HG03108 (cell line): ENCODE results near the gene RNF19B.
"Not testable (repeated sequence)": the region's sequence is repeated elsewhere in the genome, so short reads cannot be mapped to it uniquely, and the experiment has no call there.

Experiments
- ATAC-seq: cut with Tn5 transposase; IDR thresholded peaks from one replicate; pipeline ENCODE4 v1.9.1; 2021; ENCODE audit warnings: moderate library complexity; ENCODE audit not compliant: unreplicated experiment

The RNF19B gene

DNA sequence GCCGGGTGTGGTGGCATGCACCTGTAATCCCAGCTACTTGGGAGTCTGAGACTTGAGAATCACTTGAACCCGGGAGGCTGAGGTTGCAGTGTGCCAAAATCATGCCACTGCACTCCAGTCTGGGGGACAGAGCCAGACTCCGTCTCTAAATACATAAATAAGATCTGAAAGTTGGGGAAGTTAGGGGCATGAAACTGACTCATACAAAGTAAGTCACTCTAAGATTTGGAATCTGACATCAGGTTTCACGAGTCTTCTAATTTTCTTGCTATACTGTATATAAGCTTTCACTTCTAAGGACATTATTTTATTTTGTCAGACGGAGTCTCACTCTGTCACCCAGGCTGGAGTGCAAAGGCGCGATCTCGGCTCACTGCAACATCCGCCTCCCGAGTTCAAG is 30.1 kb downstream of the RNF19B start:
- no peak for ATAC-seq

DNA sequence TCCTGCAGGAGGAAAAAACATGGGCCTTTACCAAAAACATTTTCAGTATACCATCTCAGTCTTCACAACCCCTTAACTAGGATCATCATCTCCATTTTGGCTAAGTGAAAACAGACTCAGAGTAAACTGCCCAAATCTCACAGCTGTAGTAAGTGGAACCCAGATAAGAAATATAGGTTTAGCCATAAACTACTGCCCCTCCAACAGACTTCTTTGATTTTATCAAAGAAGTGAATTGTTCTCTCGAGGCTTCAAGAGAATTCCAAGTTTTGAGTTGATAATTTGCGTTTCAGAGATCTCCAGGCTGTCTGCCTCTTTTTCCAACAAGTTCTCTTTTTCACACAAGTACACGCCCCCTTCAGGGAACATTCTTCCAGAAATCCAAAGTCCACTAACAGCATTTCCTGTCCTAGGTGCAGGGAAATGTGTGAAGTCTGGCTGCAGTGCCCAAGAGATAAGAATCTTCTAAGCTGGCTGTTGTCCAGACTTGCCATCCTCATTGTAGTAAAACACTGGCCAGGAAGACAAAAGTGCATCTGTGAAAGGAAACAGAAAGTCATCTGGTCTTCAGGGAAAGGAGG is 30.8 kb downstream of the RNF19B start:
- no peak for ATAC-seq

DNA sequence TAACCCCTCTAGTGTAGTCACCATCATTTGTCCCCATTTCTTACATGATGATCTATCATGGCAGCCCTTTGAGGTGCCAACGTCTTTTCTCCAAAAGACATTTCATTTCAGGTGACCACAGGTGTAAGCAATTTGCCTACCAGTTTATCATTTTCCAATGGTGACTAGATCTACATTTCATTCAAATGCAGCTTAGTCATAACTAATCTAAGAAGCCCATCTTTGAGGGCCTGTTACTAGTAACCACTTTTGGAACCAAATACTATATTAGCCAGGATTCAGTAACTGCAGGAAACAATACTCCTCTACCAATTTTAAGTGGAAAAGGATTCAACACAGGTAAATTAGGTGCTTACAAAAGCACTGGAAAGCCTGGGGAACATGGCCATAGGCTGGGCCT is 32.8 kb downstream of the RNF19B start:
- no peak for ATAC-seq

DNA sequence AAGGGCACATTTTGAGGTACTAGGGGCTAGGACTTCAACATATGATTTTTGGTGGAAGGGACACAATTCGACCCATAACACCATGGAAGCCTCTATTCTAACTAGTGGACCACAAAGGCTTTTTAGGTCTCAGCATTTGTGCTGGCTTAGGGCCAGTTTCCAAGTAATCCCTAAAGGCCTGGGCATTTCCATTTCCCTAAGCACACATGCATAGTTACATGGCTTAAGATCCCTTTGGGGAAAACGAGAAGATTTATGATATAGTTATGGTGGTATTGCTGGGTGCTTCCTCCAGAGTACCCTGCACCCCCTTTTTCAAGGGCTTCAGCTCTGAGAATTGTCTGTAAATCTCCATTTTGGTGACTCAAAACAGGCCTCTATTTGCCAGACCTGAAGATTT is 35.2 kb downstream of the RNF19B start:
- ATAC-seq = no peak

DNA sequence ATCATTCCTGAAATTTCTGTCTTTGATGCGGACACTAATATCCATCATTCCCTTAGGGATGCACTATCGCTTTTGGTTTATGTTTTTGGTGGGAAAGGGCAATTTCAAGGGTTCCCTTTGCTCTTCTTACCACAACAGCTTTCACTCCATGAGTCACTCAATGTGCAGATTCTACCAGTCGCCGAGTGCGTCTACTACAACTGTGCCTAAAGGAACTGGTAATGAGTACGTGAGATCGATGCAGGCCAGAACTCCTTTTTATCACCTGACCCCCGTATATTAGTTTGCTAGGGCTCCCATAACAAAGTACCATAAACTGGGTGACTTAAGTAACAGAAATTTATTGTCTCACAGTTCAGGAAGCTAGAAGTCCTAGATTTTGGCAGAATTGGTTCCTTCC is 35.9 kb downstream of the RNF19B start:
- ATAC-seq = no peak

DNA sequence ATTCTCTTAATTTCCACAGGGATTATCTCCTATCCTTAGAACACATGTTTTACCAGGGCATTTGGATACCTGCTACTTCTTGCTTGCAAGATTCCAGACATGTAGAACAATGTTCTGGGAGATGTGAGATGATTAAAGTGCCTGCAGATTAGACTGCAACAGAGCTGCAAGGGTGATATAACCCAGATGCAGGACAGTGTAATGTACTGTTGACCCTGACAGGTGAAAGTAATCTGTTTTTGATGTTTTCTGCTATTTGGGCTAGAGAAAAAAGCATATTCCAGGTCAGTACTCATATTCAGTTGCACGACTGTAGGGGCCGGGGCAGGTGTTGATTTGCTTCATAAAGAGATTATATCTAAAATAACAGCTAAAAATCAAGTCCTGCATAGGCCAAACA is 36.3 kb downstream of the RNF19B start:
- ATAC-seq = no peak

DNA sequence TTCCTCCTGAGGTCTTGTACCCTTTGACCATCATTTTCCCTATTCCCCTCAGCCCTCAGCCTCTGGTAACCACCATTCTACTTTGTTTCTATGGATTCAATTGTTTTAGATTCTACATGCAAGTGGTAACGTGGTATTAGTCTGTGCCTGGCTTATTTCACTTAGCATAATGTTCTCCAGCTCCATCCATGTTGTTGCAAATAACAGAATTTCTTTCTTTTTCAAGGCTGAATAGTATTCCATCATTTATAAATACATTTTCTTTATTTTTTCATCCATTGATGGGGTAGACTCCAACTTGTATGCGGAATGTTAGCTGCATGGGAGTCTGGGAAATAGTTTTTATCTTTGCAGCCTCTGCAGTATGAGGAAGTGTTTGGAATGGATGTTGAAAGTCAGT is 37.2 kb downstream of the RNF19B start:
- no peak for ATAC-seq

DNA sequence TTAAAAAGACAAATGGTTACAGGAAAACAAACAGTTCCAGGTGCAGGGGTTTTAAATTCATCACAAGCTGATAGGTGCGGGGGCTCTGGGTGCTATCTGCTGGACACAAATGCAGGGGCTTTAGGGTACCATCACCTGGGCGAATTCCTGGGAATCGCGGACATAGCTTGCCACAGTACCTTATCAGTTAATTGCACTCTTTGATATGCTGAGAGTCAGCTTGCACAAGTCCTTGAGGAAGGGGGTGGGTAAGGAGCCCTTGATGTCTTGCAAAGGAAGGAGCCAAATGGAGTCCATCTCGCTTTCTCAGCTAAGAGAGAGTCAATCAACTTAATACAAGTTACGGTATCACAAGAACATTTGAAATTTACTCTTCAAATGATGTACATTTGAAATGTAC is 38.0 kb downstream of the RNF19B start:
- ATAC-seq = no peak

DNA sequence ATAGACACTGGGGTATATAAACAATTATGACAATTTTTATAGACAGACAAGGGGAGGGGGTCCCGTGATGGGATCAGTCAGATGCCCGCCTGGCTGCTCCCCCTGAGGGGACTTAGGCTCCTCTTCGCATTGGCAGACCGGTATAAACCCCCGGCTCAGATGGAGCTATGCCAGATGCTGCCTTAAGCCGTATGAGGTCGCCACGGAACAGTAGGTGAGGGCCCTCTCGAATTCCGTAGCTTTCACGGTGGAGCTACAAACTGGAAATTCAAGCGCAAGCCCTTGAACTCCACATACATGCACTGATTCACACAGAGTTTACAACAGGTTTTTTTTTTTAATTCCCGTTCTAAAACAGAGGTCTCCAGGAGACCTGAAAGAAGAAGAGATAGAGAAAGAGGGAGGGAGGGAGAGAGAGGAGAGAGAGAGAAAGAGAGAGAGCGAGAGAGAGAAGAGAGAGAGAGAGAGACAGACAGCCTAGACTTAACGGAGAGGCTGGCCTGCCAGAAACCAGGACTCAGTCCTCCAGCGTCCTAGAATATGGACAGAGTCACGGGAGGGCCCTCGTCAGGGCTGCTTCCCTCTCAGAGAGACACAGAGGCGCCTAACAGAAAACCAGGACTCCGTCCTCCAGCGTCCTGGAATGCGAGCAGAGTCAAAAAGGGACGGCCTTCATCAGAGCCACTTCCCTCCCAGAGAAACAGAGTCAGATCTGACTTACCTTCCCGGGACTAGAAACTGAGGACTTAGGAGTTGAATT is 39.0 kb downstream of the RNF19B start:
- no peak for ATAC-seq

DNA sequence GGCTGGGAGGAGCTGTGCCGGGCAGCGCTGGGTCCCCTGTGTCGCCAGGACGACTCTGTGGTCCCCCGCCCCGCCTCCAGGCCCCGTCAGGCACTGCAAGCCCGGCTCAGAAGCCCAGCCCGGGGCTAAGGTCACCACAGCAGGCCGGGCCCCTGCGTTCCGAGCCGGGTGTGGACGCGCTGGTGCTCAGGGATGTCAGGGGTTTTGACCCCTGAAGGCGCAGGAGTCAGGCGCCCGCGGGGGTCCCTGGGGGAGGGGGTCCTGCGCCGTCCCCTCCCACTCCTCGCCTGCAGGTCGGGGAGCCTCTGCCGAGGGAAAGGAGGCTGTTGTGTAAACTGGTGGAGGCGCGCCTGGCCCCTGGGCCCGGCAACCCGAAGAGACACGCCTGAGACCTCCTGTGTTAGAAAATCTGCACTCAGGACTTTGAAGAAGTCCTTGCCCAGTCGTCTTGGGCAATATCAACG is 39.7 kb downstream of the RNF19B start:
- ATAC-seq = no peak

DNA sequence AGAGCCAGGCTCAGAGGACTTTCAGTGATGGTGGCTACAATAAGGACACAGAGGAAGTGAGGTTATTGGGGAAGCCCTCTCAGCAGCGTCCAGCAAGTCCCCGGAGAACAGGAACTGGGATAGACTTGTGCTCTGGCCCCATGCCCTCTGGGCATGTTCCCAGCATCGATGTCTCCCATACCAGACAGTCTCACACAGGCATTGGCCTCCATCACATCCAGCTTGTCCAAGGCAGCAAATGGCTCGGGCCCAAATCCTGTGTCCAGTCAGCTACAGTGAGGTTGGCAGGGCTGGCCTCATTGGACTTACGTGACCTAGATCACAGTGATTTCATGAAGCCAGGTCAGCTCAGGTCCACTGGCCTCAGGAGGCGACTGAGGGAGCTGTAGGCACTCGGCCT is 43.8 kb downstream of the RNF19B start:
- ATAC-seq = no peak

DNA sequence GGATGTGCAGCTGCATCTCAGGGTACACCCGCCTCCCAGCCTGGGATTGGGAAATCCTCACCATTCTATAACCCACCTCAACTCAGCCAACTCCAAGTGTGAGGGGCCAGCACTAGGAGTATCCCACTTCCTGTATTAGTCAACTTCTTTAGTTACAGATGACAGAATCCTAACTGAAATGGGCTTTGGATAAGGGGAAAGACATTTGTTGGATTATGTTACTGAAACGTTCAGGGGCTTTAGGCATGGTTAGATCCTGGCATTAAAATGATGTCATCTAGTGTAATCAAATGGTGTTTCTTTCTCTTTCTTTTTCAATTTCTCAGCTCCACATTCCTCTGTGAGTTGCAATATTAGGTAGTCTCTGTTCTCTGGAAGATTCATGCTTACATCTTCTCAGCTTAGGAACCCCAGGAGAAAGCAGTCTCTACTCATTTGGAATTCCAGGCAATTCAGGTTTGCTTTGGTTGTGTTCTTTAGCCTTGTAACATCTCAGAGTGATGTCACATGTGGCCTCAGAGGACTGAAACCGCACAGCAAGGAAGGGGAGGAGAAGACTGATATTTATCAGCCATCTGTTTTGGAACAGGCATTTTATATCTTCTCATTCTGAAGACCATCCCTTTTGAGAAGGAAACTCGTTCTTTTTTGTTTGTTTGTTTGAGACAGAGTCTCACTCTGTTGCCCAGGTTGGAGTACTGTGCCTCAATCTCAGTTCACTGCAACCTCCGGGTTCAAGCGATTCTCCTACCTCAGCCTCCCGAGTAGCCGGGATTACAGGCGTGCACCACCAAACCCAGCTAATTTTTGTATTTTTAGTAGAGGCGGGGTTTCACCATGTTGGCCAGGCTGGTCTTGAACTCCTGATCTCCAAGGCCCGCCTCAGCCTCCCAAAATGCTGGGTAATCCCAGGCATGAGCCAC is 44.5 kb downstream of the RNF19B start:
- no peak for ATAC-seq

DNA sequence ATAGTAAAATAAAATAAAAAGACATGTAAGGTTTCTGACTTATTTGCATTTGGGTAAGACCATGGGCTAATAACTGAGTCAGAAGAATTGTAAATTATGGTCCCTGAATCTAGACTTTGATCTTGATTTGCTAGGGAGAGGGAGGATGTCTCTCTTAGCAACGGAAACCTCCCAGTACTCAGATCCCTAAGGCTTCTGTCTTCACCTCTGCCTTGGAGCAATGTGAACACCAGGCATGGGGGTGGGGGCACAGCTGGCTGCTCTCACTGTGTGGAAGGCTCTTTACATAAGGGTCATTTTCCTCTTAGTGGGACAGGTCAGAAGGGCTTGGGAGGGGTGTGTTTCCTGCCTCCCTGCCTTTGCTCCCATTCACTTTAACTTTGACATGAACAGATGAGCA is 46.4 kb downstream of the RNF19B start:
- ATAC-seq = no peak

DNA sequence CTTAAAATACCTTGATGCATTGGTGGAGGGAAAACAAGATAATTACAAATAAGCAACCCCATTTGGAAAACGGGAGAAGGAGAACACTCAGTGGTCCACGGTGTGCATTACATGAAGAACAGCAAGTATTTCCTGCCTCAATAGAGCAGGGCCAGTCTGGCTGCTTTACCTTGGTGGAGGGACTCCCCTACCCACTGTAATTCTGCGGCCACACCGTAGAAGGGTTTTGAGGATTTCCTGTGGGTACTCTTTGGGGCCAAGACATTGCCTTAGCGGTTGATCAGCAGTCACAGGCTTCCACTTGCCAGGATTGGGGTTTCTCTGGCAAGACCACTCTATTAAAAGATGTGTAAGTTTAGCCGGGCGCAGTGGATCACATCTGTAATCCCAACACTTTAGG is 47.1 kb downstream of the RNF19B start:
- ATAC-seq = no peak

DNA sequence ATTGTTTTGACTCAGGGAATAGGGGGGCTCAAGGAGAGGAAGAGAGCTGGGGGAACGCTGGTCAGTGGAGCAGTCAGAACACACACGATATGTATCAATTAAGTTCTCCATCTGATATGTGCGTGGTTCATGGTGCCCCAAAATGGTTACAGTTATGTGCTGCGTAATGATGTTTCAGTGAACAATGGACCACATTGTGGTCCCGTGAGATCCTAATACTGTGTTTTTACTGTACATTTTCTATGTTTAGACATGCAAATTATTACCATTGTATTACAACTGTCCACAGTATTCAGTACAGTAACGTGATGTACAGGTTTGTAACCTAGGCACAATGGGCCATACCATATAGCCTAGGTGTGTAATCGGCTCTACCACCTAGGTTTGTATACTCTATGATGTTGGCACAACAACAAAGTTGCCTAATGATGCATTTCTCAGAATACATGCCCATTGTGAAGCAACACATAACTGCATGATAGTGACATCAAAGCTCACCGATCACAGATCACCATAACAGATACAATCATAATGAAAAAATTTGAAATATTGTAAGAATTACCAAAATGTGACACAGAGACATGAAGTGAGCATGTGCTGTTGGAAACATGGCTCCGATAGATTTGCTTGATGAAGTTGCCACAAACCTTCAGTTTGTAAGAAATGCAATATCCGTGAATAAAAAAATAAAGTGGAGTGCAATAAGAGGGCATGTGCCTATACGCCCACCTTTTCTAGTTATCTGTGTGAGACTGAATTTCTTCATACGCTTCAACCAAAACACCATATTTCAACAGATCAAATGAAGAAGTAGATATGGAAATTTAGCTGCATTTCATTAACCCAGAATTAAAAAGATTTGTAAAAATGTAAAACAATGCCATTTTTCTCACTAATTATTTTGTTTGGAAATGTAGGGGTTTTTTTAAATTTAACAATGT is 48.6 kb downstream of the RNF19B start:
- ATAC-seq = no peak

DNA sequence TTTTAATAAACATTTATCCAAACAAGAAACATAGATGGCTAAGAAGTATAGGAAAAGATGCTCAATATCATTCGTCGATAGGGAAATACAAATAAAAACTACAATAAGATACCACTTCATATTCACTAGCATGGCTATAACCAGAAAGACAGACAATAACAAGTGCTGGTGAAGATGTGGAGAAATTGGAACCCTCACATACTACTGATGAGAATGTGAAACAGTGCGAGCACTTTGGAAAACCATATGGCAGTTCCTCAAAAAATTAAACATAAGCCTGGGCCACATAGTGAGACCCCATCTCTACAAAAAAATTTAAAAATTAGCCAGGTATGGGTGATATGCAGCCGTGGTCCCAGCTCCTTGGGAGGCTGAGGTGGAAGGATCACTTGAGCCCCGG is 54.3 kb downstream of the RNF19B start:
- no peak for ATAC-seq

DNA sequence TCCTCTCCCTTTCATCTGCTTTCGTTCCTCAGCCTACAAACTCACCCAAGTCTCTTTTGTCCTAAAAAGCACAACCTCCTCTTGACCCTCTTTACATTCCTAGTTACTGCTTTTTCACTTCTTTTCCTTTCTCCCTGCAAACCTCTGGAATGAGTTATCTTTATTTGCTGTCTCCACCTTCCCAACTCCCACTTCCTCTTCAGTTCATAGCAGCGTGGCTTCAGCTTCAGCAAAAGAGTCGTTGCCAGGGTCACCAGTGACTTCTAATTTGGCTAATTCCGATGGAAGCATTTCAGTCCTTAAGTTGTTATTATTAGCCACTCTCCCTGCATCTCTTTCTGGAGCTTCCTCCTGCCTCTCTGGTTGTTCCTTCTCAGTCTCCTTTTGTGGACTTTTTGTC is 57.2 kb downstream of the RNF19B start:
- ATAC-seq = no peak

DNA sequence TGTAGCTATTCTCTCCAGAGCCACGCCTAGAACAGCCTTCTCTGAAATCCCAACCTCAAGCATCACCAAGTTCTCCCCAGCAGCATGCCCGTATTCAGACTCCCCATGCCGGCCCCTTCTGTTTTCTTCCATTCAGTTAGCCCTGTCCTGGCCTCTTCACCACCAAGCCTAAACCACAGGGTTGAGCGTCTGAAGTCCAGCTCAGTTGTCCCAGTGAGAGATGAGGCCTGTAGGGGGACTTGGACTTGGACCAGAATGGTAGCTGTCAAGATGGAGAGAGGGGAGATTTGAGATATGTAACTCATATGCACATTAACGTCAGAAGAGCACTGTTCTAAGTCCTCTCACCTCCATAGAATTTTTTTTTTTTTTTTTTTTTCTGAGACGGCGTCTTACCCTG is 58.0 kb downstream of the RNF19B start:
- ATAC-seq = no peak

DNA sequence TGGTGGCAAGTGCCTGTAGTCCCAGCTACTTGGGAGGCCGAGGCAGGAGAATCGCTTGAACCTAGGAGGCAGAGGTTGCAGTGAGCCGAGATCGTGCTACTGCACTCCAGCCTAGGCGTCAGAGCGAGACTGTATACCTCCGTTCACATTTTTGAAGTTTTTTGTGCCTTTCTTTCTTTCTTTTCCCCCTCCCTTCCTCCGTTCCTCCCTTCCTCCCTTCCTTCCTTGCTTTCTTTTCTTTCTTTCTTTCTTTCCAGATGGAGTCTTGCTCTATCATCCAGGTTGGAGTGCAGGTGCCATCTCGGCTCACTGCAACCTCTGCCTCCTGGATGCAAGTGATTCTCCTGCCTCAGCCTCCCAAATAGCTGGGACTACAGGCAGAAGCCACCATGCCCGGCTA is 59.0 kb downstream of the RNF19B start:
- not testable (repeated sequence) for ATAC-seq

DNA sequence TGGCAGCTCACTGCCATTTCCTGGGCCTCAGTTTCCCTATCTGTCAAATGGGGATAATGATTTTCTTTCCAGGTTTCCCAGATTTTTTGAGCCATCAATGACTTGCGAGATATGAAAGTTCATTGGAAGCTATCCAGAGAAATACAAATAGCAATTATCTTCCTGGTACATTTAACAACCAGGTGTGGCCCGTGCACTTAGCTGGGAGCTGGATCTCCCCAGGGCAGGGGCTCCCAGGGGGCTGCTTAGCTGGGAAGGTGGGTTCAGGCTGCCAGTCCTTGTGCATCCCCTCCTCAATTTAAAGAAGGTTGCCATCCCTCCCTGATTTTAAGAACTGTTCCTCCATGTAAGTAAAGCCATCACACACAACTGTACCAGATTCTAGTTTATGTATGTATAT is 59.8 kb downstream of the RNF19B start:
- ATAC-seq = no peak
